ENCODE results near the gene SMAD3.
A peak's percentile ranks its signal among the peaks of the same experiment; 100 is the strongest.

Gene SMAD3

GRCh38 chr15:67077641-67078215 is 12.3 kb downstream of the SMAD3 start (continued):
- no peak for TF ChIP-seq PRDM6 (tag by site-specific recombination; IDR thresholded peaks at IDR 0.05)
- TF ChIP-seq ZFP3 (tag by site-specific recombination; IDR thresholded peaks at IDR 0.05; ENCODE audit: low read depth), result peak; percentile 95
- no peak for TF ChIP-seq ZNF645 (tag by site-specific recombination; IDR thresholded peaks at IDR 0.05)
- TF ChIP-seq ZSCAN4 (tag by site-specific recombination; IDR thresholded peaks at IDR 0.05), result no peak
- no peak for TF ChIP-seq HOXA7 (CRISPR knock-in tag; IDR thresholded peaks at IDR 0.05; ENCODE audit: borderline replicate concordance)
- no peak for TF ChIP-seq KLF9 (tag by site-specific recombination; IDR thresholded peaks at IDR 0.05; ENCODE audit: low read depth)
- TF ChIP-seq YY1 (tag by site-specific recombination; IDR thresholded peaks at IDR 0.05), result no peak

- Histone ChIP-seq H3K9me3 (ENCODE audit: control insufficient read depth, insufficient read depth, low read depth, low read length) (no peaks in the 10 kb centered on the region), H3K4me3 (ENCODE audit: low read depth, low read length) (no peak overlapping the region), H3K4me1 (ENCODE audit: control insufficient read depth, insufficient read depth, low read length) (peaks cover 19% of the 10 kb centered on the region), H3K36me3 (ENCODE audit: control insufficient read depth in 2 of 2, insufficient read depth in 1 of 2, low read length in 2 of 2) (no peaks in the 10 kb centered on the region), H3K27ac (ENCODE audit: extremely low read depth, low read depth, low read length) (no peak overlapping the region)
- POLR2A ChIA-PET, result interaction anchor here (0.6 to 2.1 kb wide), 3 partner anchors 11 to 451 kb away, joined by 3 to 6 read pairs (median 3); no protein-coding TSS in a partner anchor
- TF ChIP-seq ZNF114 (tag by site-specific recombination; IDR thresholded peaks at IDR 0.05) (no peak), ZNF510 (tag by site-specific recombination; IDR thresholded peaks at IDR 0.05; ENCODE audit: insufficient replicate concordance) (no peak)
- TF ChIP-seq, protein P1, sequence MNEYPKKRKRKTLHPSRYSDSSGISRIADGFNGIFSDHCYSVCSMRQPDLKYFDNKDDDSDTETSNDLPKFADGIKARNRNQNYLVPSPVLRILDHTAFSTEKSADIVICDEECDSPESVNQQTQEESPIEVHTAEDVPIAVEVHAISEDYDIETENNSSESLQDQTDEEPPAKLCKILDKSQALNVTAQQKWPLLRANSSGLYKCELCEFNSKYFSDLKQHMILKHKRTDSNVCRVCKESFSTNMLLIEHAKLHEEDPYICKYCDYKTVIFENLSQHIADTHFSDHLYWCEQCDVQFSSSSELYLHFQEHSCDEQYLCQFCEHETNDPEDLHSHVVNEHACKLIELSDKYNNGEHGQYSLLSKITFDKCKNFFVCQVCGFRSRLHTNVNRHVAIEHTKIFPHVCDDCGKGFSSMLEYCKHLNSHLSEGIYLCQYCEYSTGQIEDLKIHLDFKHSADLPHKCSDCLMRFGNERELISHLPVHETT (tag by site-specific recombination; IDR thresholded peaks at IDR 0.05), result no peak
- CTCF ChIA-PET, result interaction anchor here (0.6 to 3.9 kb wide), 6 partner anchors 9 to 788 kb away, joined by 3 to 24 read pairs (median 4); no protein-coding TSS in a partner anchor
Observed at GRCh38 chr15:67079361-67079760, 14.0 kb downstream of the SMAD3 start.

DNA sequence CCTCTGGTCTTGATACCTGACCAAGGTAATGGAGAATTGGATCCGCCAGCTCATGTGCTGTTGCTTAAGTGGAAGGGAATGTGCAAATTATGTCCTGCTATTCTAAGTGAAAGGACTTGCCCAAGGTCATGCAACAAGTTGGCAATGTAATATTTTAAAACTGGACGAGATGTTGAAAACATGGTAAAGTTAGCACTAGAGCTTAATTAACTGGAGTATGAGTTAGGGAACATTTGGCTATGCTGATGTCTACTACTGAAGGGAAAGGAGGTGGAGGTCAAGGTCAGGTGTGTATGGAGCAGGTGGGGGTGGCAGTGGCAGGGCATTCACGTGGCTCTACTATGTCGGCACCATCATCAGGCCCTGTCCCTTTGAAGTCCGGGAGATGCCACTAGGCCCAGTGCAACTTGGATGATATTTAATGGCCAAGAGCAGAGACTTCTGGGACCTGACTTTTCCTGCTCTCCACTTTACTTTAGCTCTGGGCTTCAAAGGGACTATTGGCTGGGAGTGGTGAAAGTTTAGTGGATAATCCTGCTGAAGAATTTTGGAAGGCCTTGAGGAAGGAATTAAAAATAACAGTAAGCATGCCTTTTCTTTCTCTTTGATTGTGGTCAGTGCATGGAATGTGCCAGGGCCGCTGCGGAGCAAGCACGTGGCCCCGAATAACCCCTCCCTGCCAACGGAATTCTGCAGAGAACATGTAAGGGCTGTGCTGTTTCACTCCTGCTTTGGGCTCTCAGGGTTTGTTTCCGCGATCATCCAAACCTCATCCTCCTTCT is 14.9 kb downstream of the SMAD3 start:
- TF ChIP-seq SCRT1 (tag by site-specific recombination; IDR thresholded peaks at IDR 0.05; ENCODE audit: borderline replicate concordance) (peak; percentile 85), ZNF175 (tag by site-specific recombination; IDR thresholded peaks at IDR 0.05) (no peak), ZNF19 (tag by site-specific recombination; IDR thresholded peaks at IDR 0.05; ENCODE audit: low read depth) (no peak), ZBTB49 (tag by site-specific recombination; IDR thresholded peaks at IDR 0.05; ENCODE audit: low read depth) (no peak), ZNF146 (tag by site-specific recombination; IDR thresholded peaks at IDR 0.05) (0 out of 2 replicates have a peak, but pooled peaks have one; percentile 3), ZNF596 (tag by site-specific recombination; IDR thresholded peaks at IDR 0.05) (no peak), HOXC10 (CRISPR knock-in tag; IDR thresholded peaks at IDR 0.05) (no peak), OVOL3 (tag by site-specific recombination; IDR thresholded peaks at IDR 0.05) (no peak), SCRT2 (tag by site-specific recombination; IDR thresholded peaks at IDR 0.05) (peak; percentile 88), MZF1 (tag by site-specific recombination; IDR thresholded peaks at IDR 0.05; ENCODE audit: borderline replicate concordance) (no peak)
- CTCF ChIA-PET, result interaction anchor here (0.6 to 3.9 kb wide), 6 partner anchors 10 to 789 kb away, joined by 3 to 24 read pairs (median 4); no protein-coding TSS in a partner anchor
- H3K36me3 ChIP-seq (ENCODE audit: control insufficient read depth in 2 of 2, insufficient read depth in 1 of 2, low read length in 2 of 2), result no peaks in the 10 kb centered on the region
- POLR2A ChIA-PET, result interaction anchor here (0.6 to 2.1 kb wide), 5 partner anchors 10 to 450 kb away, joined by 3 to 6 read pairs (median 3); no protein-coding TSS in a partner anchor
- H3K9me3 ChIP-seq (ENCODE audit: control insufficient read depth, insufficient read depth, low read depth, low read length), result no peaks in the 10 kb centered on the region
- H3K27ac ChIP-seq (ENCODE audit: extremely low read depth, low read depth, low read length), result no peak overlapping the region
- peaks cover 19% of the 10 kb centered on the region for H3K4me1 ChIP-seq (ENCODE audit: control insufficient read depth, insufficient read depth, low read length)
- H3K4me3 ChIP-seq (ENCODE audit: low read depth, low read length), result no peak overlapping the region
